ENCODE results near the gene BNIP2.
"Not testable (repeated sequence)": the region's sequence is repeated elsewhere in the genome, so short reads cannot be mapped to it uniquely, and the experiment has no call there.

BNIP2 gene, protein sequence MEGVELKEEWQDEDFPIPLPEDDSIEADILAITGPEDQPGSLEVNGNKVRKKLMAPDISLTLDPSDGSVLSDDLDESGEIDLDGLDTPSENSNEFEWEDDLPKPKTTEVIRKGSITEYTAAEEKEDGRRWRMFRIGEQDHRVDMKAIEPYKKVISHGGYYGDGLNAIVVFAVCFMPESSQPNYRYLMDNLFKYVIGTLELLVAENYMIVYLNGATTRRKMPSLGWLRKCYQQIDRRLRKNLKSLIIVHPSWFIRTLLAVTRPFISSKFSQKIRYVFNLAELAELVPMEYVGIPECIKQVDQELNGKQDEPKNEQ

DNA sequence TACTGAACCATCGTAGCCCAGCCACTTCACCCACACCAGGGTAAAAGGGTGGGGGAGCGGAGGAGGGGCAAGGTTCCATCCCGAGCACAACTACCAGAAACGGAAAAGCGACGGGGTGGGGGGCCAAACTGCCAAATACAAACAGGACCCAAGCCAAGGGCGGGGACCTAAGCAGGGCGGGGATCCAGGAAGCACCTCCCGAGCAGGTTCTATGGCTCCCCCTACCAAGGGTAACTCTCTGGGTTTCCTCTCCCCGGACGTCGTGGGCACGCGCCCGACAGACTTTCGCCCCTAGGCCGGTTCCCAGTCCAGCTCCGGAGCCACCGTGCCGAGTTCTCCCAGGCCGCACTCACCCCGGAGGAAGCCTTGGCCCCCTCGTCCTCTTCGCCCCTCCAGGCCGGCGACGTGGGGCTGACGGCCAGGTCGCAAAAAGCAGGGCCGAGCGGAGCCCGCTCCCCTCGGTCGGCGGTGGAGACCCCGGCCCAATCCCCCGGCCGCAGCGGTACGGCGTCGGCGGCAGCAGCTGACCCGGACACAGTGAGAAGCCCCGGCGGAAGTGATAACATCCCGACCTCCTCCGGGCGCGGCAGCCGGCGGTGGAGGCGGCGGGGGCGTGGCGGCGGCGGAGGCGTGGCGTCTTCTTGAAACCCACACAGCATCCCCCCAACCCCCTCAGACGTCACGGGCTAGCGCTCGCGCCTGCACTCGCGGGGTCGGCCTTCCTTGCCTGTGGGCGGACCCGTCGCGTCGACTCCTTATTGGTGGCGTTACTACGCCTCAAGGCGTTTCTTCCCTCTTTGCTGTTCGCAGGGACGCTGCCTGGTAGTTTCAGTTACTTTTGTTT lies at the start of gene BNIP2:
TSS of gene BNIP2 (minus strand) at position 539 of the 844 bp plus-strand sequence. CDS start 6,863 bp downstream, outside the sequence.
- peak; percentile 100 for DNase-seq

DNA sequence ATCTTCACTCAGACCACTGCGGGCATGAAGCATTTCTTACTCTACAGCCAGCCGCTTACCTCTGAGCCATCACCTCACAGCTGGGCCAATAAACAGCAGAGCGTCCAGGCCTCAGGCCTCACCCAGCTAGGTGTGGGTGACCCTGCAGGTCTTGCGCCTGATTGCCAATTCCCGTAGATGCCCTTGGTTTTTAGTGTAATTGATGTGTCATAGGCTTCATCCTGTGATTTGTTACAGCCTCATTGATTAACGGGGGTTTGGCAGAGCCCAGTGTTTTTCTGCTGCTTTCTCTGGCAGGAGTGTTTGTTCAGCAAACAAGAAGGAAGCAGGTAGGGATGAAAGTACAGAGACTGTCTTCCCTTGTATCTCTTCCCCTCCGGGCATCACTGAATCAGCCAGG lies 49.6 kb upstream of the BNIP2 start:
- no peak for DNase-seq

DNA sequence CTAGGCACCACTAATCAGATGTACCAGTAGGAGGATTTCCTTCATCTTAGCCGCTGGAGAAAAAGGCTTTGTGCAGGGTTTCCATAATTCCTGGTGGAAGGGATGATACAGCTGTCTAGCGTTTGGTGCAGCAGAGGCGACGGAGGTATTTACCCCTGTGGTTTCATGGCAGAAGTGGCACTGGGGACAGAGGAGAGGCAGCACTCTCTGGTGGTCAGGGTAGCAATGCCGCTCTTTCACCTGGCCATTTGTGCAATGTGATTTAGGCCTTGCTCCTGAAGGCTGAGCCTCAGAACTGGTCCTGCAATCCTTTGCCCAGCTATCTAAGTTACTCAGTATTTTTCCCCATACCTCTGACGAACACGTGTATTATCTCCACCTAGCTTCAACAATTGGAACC lies 47.1 kb upstream of the BNIP2 start:
- DNase-seq = no peak

DNA sequence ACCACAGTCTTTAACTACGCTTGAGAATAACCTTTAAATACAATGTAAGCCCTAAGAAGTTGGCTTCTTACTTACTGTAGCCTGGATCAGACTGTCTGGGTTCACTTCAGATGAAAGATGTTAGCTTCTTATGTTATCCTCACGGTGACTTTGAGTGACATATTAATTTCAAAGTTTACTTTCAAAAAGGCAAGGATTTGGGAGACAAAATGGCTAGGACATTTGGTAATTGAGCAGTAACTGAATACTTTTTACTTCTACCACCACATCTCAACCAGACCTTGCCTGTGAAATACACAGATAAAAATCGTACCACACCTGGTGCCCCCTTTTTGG lies 36.0 kb upstream of the BNIP2 start:
- DNase-seq = no peak

DNA sequence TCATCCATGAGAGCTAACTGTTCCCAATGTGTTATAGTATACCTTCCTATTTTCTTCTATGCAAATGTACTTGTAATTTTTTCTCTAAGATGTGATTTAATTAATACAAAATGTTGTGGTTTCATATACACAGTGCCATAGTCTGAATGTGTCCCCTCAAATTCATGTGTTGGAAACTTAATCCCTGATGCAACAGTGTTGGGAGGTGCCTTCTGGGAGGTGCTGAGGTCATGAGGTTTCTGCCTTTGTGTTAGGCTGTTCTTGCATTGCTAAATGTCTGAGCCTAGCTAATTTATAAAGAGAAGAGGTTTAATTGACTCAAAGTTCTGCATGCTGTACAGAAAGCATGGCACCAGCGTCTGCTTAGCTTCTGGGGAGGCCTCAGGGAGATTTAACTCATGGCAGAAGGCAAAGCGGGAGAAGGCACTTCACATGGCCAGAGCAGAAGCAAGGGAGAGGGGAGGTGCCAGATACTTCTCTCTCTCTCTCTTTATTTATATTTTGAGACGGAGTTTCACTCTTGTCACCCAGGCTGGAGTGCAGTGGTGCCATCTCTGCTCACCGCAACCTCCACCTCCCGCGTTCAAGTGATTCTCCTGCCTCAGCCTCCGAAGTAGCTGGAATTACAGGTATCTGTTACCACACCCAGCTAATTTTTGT lies 34.7 kb upstream of the BNIP2 start:
- no peak for DNase-seq

DNA sequence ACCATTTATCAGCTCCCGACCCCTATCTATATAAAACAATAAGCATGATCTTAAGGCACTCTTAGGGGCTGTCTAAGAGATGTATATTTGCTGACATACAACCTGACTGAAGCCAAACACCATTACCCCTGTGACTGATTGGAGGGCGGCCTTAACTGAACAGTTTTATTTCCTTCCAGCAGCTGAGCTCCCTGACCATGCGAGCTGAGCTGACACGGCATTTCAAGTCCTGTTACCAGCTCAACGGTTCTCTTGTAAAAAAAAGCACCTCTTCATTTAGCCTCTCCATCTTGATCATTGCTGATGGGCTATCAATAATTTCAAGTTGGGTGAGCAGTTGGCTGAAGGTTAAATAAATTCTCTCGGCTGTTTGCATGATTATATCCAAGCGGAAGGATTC lies 33.4 kb upstream of the BNIP2 start:
- DNase-seq = no peak

DNA sequence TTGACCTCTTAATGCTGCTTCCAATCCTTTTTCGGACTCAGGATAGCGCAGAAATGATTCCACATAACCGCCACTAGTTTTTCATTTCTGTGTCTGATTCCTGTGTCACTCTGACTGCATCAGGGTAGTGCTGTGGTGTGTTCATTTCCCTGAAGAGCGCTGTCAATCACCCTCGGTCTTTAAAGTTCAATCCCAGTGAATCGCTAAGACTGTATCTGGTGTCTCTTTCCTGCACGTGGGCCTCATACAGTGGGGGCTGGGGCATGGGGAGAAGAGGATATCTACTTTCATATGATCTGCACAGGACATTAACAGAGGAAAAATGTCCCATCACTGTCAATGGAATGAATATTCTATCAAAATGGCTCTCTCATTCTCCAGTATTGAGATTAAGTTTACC lies 32.9 kb upstream of the BNIP2 start:
- DNase-seq = no peak

DNA sequence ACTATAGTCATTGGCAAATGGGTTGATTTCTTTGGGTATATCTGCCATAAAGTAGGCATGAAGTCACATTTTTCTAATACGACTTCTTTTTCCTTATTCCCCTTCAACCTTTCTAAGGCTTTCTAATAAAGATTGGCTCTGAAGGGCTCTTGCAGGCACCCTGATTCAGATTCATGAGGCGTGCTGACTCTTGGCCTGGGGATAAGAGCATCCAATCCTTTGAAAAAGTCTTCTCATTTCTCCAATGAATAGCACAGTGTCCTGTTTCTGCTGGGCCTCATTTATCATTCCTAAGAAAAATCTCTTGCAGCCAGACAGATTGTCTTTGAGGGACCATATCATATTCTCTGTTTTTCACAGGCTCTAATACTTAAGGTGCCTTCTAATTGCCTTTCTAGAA lies 32.3 kb upstream of the BNIP2 start:
- DNase-seq = no peak

DNA sequence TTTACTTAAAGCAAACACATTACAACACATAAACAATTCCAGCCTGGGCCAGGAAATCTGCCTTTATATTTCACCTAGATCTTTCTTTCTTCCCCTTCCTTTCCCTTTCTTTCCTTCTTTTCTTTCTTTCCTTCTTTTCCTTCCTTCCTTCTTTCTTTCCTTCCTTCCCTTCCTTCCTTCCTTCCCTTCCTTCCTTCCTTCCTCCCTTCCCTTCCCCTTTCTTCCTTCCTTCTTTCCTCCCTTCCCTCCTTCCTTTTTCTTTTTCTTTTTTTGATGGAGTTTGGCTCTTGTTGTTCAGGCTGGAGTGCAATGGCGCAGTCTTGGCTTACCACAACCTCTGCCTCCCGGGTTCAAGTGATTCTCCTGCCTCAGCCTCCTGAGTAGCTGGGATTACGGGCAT lies 24.1 kb upstream of the BNIP2 start:
- no peak for DNase-seq

DNA sequence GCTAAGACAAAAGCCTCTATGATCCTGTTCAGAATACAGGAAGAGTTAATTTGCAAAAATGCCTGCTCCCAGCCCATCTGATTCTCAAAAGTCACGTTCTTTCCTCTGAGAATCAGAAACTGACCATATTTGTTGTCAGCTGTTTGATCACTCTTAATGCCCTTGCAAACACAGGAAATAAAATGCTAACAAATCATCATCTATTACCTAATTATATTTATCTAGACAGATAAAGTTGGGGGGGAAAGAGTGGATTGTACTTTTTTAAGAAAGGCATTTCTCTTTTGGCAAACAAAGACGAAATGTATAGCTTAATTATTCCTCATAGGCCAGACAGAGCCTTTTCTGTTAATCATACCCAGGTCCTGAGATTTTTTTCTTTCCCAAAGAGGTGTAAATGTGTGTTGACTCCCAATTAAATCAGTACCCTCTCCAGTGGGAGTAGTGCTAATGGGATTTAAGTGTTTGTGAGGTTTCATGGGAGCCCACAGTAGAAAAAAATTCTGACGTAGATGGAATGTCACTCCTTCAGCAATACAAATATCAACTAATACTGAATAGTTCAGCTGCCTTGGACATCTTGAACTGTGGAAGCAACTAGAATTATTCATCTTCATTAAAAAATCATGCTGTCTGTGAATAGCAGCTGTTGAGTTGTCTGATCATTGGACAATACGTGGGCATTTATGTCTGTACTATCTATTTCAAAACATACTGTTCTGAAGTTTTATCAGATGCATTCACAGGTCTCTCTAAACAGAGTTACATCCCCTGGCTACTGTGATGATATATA lies 22.5 kb upstream of the BNIP2 start:
- no peak for DNase-seq

DNA sequence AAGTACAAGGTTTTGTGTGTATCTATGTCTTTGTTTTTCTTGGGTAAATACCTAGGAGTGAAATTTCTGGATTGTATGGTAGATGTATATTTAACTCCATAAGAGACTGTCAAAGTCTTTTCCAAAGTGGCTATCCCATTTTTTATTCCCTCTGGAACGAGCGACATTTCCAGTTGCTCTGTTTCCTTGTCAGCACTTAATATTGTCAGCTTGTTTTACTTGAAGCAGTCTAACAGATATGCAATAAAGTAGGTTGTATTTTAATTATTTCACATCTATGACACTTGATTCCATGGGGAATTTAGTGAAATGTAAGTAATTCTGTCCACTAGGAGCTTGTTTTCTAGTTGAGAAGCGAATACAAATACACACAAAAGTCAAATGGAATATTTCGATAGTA lies 18.5 kb upstream of the BNIP2 start:
- DNase-seq = no peak

DNA sequence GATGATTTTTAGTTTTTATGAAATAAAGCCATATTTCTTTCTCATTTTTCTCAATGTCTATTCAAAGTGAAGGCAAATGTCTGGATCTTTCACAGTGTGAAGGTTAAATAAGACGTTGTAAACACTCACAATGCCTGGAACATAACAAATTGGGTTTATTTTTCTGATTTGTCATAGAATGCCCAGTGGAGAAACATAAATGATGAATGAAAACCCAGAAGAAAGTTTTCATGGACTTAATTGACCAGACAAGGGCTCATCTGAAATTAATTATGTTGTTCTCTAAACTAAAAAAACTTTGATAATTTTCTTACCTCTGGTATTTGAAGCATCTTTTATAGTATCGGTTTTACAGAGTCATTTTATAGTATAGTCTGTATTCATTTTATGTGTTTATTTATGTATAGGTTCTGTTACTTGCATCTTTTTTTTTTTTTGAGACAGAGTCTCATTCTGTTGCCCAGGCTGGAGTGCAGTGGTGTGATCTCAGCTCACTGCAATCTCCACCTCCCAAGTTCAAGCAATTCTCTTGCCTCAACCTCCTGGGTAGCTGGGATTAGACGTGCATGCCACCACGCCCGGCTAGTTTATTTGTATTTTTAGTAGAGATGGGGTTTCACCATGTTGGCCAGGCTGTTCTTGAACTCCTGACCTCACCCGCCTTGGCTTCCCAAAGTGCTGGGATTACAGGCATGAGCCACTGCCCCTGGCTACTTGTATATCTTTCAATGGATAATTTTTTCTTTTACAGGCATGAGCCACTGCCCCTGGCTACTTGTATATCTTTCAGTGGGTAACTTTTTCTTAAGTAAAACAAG lies 15.1 kb upstream of the BNIP2 start:
- no peak for DNase-seq

DNA sequence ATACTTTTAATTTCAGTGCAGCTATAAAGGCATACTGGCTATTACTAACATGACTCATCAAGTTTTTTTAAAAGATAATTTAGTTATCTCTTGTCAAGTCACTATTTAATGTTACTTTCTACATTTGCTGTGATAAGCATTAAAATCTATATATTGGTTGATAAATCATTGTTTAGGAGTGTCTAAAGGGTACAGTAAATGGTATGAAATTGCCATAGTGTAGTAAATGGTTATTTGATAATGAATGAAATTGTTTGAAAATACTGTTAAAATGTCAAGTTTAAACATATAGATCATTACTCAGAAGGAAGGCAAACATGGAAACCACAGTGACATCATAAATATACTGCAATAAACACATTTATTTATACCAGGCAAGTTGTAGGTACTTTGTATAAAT lies 13.2 kb upstream of the BNIP2 start:
- no peak for DNase-seq

DNA sequence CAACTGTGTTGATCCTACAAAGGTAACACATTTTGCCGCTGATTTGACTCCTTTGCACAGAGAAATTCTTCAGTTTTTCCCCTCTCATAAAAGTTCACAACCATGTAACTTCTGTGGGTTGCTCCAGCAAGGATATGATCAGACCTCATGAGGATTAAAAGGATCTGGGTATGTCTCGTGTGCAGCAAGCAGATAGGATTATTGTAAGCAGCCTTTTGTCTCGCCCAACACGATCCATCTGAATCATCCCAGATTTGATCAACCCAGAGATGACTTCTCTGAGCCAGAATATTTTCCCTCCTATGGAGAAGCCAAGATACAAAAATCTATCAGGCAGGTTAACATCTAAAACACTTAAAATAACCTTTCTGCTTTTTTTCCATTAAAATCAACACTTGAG lies 12.8 kb upstream of the BNIP2 start:
- DNase-seq = no peak

DNA sequence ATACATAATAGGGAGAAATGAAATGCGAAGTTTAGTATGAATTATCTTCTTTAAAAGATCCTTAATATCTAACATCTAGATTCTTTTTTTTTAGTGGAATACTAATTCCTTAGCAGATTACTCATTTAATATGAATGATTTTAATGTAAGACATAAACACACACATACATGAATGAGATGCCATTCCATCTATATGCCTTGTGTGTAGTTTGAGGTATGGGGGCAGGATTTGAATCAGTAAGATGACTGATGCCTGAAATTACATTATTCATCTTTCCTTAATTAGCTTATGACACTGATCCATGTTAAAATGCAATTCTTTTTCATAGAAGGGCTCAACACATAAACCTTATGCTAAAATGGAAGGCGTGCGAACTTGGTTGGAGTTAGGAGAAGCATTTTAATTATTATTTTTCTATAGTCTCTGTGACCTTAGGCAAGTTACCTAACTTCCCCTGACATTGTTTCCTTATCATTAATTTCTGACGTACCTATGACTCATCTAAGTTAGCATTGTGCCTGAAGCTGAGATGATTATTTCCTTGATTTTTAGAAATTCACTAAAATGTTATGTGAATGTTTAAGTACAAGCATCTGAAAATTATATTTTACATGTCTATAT lies 10.8 kb upstream of the BNIP2 start:
- no peak for DNase-seq

DNA sequence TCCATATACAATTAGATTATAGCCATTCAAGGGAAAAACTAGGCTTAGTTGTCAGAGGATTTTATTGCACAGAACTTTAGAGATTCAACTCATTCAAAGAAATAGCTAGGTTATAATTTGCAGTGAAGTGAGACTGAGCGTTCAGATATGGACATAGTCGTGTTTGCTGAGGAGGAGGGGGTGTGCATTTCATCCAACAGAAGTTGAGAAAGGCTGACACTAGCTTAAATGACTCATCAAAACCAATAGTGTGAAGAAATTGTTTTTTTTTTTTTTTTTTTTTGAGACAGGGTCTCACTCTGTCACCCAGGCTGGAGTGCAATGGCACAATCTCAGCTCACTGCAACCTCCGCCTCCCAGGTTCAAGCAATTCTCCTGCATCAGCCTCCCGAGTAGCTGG lies 8.9 kb upstream of the BNIP2 start:
- DNase-seq = not testable (repeated sequence)

DNA sequence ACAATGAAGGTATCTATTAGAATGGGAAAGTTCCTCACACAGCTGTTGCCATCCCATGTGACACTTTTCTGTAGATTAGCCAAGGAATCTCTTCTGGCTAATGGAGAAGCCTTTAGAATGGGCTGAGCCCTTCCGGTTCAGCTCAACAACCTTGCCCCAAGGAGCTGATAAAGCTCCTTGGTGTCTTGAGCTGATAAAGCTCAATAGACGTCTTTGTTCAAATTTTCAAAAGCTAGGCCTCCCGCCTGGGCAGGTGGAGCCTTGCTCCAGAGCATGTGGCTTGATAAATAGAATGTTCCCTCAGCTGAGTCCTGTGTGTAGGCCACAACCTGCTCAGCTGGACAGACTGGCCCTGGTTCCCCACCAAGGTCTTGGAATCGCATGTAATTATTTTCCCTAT lies 7.2 kb upstream of the BNIP2 start:
- no peak for DNase-seq

DNA sequence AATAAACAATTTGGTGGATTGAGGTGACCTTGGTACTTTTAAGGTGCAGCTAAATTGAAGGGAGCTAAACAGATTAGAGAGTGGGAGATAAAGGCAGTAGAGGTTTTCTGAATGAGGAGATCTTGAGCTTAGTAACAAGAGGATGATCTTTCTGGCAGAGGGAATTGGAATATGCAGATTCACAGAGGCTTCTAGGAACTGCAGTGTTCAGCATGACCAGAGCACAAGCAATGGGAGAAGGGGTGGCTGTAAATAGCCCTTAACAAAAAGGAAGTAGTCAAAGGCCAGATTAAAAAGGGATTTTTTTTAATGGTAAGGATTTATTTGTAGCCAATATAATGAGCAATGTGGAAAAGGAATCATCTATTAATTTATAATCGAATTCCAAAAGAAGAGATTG lies 5.7 kb upstream of the BNIP2 start:
- DNase-seq = no peak

DNA sequence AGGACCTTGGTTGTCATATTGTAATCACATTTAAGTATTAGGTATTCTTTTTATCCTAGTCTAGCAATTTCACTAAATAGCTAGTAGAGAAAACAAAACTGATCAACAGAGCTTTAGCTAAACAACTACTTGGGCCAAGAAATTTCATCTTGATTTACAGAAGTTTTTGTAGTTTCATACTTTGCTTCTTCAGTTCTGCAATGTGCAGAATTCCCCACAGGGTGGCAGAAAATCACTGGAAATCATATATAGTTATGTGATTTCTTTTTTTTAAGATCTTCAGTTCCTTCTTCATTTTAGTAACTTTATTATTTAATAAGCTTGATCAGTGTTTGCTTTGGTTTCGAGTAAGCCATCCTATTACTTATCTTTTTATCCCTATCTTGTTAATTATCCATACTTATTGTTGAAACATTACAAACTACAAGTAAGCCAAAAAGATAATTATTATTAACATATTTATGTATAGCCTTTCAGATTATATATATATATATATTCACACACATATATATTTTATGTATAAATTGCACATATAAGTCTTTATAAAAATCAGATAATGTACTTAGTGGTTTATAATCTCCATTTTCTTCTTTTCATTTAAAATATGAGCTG lies 2.2 kb upstream of the BNIP2 start:
- no peak for DNase-seq

DNA sequence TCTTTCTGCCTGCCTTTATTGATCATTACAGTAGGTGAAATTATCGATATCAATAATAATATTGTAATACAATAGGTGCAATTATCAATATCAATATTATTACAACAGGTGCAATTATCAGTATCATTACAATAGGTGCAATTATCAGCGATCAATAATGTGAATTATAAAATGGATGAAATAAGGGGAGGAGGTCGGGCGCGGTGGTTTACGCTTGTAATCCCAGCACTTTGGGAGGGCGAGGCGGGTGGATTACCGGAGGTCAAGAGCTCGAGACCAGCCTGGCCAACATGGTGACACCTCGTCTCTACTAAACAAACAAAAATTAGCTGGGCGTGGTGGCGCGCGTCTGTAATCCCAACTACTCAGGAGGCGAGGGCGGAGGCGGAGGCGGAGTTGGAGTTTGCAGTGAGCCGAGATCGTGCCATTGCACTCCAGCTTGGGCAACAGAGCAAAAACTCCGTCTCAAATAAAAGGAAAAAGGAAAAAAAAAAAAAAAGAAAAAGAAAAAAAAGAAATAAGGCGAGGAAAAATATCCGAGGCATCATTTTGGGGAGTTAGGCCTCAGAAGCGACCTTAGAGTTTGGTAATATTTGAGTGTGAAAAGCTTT lies 611 bp upstream of the BNIP2 start:
- peak; percentile 72 for DNase-seq

DNA sequence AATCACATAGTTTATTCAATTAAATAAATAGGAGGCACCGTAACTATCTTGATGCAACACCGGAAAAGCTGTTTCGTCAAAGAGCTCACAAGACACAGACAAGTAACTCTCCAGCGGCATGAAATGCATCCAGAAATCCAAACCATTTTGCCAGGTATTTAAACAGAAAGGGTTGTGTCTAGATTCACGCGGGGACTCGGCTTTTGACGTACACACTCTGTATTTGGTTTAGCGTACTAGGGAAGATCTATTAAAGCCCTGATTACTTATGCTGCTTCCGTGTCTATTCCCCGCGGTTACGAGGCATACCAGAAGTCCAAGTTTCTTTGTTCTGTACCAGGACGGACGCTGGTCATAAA lies 718 bp downstream of the BNIP2 start:
- DNase-seq = peak; percentile 23
